ENCODE measurements around the gene UACA. TPM values are rescaled to one million over a fixed set of nuclear protein-coding genes. Genes with fewer than 3 reads are reported as not detected.

UACA gene
- total and polyA plus RNA-seq, 2 donors: 11.0 to 23.8 TPM

DNA sequence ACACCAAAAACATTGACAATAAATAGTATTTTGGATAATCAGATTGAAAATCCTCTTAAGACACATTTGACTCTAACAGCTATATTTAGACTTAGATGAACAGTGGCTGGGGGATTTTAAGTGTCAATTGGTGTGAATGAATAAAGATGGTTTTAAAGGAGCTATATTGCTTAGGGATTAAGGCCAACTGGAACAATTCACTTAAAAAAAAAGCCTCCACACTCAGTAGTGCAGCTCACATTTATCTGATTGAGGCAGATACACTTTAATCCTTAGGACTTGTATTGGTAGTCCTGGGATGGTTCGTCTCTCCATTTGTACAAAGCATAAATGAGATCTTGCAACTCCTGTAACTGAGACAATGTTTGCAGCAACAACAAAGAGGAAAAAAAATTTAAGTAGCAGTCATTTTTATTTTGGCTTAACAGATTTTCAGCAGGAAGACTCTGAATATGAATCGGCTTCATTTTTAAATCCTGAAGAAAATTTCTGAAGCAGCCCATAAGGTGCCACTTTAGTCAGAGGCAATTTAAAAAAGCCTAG lies 112.0 kb downstream of the UACA start:
- Histone ChIP-seq H3K36me3 (ENCODE audit: control insufficient read depth in 2 of 2, insufficient read depth in 2 of 2, low read length in 1 of 2) (no peaks in the 10 kb centered on the region), H3K4me3 (ENCODE audit: low read length in 2 of 2) (no peak overlapping the region), H3K27me3 (ENCODE audit: control insufficient read depth in 2 of 2, insufficient read depth in 1 of 2, low read length in 1 of 2) (no peaks in the 10 kb centered on the region), H3K4me1 (ENCODE audit: control insufficient read depth in 2 of 2, insufficient read depth in 2 of 2, low read length in 2 of 2) (no peaks in the 10 kb centered on the region), H3K27ac (ENCODE audit: low read depth in 1 of 2, low read length in 1 of 2) (no peak overlapping the region), H3K9me3 (ENCODE audit: control insufficient read depth in 2 of 2, insufficient read depth in 1 of 2, low read length in 1 of 2) (no peaks in the 10 kb centered on the region)
- 98% methylated on average over 2 of the region's 2 CpGs for WGBS
- no peak for DNase-seq (ENCODE audit: low read depth in 6 of 9, low spot score in 9 of 9)

DNA sequence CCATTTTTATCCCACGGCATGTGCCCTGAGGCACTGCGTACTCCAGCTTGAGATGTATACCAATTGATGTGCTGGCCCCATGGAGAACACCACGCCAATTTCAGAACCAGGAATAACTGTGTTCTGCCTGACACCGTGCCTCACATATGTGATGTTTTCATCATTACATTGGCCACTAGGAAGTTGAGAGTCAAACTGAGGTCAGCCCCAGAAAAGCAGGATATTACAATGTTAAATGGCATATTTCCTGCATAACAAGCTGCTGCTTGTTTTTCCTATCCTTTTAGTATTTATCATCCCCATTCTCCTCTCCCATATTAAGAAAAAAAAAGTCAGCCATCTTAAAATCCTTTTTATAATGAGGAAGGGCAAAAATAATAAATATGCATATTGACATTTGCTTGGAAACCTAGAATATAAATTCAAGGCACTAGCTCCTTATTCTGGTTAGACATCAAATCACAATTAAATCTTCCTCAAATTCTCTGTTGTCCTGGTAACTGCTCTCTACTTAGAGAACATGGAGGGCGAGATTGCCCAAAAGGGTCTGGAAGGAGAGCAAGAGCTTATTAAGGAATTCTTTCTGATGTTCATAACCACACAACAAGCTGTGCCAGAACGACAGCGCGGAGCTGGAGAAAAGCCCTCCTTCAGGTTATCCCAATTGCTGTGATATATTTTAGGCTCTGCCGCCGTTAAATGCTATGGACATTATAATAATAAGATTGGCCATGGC lies 112.6 kb downstream of the UACA start:
- Histone ChIP-seq H3K36me3 (ENCODE audit: control insufficient read depth in 2 of 2, insufficient read depth in 2 of 2, low read length in 1 of 2) (no peaks in the 10 kb centered on the region), H3K9me3 (ENCODE audit: control insufficient read depth in 2 of 2, insufficient read depth in 1 of 2, low read length in 1 of 2) (no peaks in the 10 kb centered on the region), H3K27me3 (ENCODE audit: control insufficient read depth in 2 of 2, insufficient read depth in 1 of 2, low read length in 1 of 2) (no peaks in the 10 kb centered on the region), H3K4me3 (ENCODE audit: low read length in 2 of 2) (no peak overlapping the region), H3K4me1 (ENCODE audit: control insufficient read depth in 2 of 2, insufficient read depth in 2 of 2, low read length in 2 of 2) (no peaks in the 10 kb centered on the region), H3K27ac (ENCODE audit: low read depth in 1 of 2, low read length in 1 of 2) (no peak overlapping the region)
- WGBS: 95% methylated on average over 10 of the region's 10 CpGs
- DNase-seq (ENCODE audit: low read depth in 6 of 9, low spot score in 9 of 9): no peak

GRCh38 chr15:70647396-70647795 lies 116.0 kb downstream of the UACA start:
- 95% methylated on average over 1 of the region's 1 CpG for WGBS

GRCh38 chr15:70646169-70646568 lies 117.2 kb downstream of the UACA start:
- 92% methylated on average over 1 of the region's 1 CpG for WGBS
- no peak overlapping the region for H3K4me3 ChIP-seq (ENCODE audit: low read length in 2 of 2)
- no peak for DNase-seq (ENCODE audit: low read depth in 6 of 9, low spot score in 9 of 9)
- no peak overlapping the region for H3K27ac ChIP-seq (ENCODE audit: low read depth in 1 of 2, low read length in 1 of 2)
- H3K27me3 ChIP-seq (ENCODE audit: control insufficient read depth in 2 of 2, insufficient read depth in 1 of 2, low read length in 1 of 2): no peaks in the 10 kb centered on the region
- no peaks in the 10 kb centered on the region for H3K36me3 ChIP-seq (ENCODE audit: control insufficient read depth in 2 of 2, insufficient read depth in 2 of 2, low read length in 1 of 2)
- no peaks in the 10 kb centered on the region for H3K4me1 ChIP-seq (ENCODE audit: control insufficient read depth in 2 of 2, insufficient read depth in 2 of 2, low read length in 2 of 2)
- no peaks in the 10 kb centered on the region for H3K9me3 ChIP-seq (ENCODE audit: control insufficient read depth in 2 of 2, insufficient read depth in 1 of 2, low read length in 1 of 2)

More at GRCh38 chr15:70647396-70647795, 116.0 kb downstream of the UACA start:
- DNase-seq (ENCODE audit: low read depth in 6 of 9, low spot score in 9 of 9): no peak
- H3K4me1 ChIP-seq (ENCODE audit: control insufficient read depth in 2 of 2, insufficient read depth in 2 of 2, low read length in 2 of 2): no peaks in the 10 kb centered on the region
- H3K36me3 ChIP-seq (ENCODE audit: control insufficient read depth in 2 of 2, insufficient read depth in 2 of 2, low read length in 1 of 2): no peaks in the 10 kb centered on the region
- H3K27ac ChIP-seq (ENCODE audit: low read depth in 1 of 2, low read length in 1 of 2): no peak overlapping the region
- H3K4me3 ChIP-seq (ENCODE audit: low read length in 2 of 2): no peak overlapping the region
- H3K27me3 ChIP-seq (ENCODE audit: control insufficient read depth in 2 of 2, insufficient read depth in 1 of 2, low read length in 1 of 2): no peaks in the 10 kb centered on the region
- no peaks in the 10 kb centered on the region for H3K9me3 ChIP-seq (ENCODE audit: control insufficient read depth in 2 of 2, insufficient read depth in 1 of 2, low read length in 1 of 2)

DNA sequence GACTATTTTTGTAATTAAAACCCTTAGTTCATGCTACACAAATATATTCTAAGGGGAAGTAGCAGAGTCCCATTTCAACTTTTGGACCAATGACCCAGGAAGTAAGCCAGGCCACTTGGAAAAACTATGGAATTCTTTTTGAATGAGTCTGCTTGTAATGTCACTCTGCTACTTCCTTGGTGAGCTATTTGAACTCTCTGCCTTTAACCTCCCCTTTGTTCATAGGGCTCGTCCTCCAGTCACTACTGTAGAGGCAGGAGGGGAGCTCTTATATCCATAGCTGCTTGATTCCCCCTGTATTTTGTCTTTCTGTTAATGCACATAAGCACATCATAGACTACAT lies 119.6 kb downstream of the UACA start:
- no peaks in the 10 kb centered on the region for H3K4me1 ChIP-seq (ENCODE audit: control insufficient read depth in 2 of 2, insufficient read depth in 2 of 2, low read length in 2 of 2)
- H3K9me3 ChIP-seq (ENCODE audit: control insufficient read depth in 2 of 2, insufficient read depth in 1 of 2, low read length in 1 of 2): no peaks in the 10 kb centered on the region
- H3K27me3 ChIP-seq (ENCODE audit: control insufficient read depth in 2 of 2, insufficient read depth in 1 of 2, low read length in 1 of 2): no peaks in the 10 kb centered on the region
- 93% methylated on average over 1 of the region's 1 CpG for WGBS
- no peak overlapping the region for H3K4me3 ChIP-seq (ENCODE audit: low read length in 2 of 2)
- no peak for DNase-seq (ENCODE audit: low read depth in 6 of 9, low spot score in 9 of 9)
- H3K27ac ChIP-seq (ENCODE audit: low read depth in 1 of 2, low read length in 1 of 2): no peak overlapping the region
- H3K36me3 ChIP-seq (ENCODE audit: control insufficient read depth in 2 of 2, insufficient read depth in 2 of 2, low read length in 1 of 2): no peaks in the 10 kb centered on the region

GRCh38 chr15:70643106-70643782 lies 120.1 kb downstream of the UACA start:
- Histone ChIP-seq H3K4me1 (ENCODE audit: control insufficient read depth in 2 of 2, insufficient read depth in 2 of 2, low read length in 2 of 2) (no peaks in the 10 kb centered on the region), H3K9me3 (ENCODE audit: control insufficient read depth in 2 of 2, insufficient read depth in 1 of 2, low read length in 1 of 2) (no peaks in the 10 kb centered on the region), H3K27ac (ENCODE audit: low read depth in 1 of 2, low read length in 1 of 2) (no peak overlapping the region), H3K36me3 (ENCODE audit: control insufficient read depth in 2 of 2, insufficient read depth in 2 of 2, low read length in 1 of 2) (no peaks in the 10 kb centered on the region), H3K4me3 (ENCODE audit: low read length in 2 of 2) (no peak overlapping the region), H3K27me3 (ENCODE audit: control insufficient read depth in 2 of 2, insufficient read depth in 1 of 2, low read length in 1 of 2) (no peaks in the 10 kb centered on the region)
- 94% methylated on average over 8 of the region's 8 CpGs for WGBS
- no peak for DNase-seq (ENCODE audit: low read depth in 6 of 9, low spot score in 9 of 9)

GRCh38 chr15:70636540-70637165 lies 126.7 kb downstream of the UACA start:
- no peak overlapping the region for H3K27ac ChIP-seq (ENCODE audit: low read depth in 1 of 2, low read length in 1 of 2)
- 30% methylated on average over 5 of the region's 5 CpGs for WGBS
- DNase-seq (ENCODE audit: low read depth in 6 of 9, low spot score in 9 of 9): no peak

DNA sequence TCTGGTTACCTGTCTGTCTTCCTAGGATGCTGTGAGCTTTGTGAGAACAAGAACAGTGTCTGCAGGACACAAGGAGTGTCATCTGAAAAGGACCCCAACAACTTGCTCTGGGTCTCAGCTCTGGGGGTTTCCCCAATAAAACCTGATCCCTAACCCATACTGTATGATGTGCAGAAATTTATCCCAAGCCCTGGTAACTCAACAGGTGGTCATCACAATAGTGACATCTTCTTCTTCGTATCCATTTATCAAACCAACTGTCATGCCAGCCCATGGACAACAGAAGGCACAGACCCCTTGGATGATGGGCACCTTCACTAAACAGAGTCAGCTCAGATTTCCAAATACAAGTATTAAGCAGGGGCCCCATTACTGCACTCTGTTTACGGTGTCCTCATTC lies 127.5 kb downstream of the UACA start:
- H3K9me3 ChIP-seq (ENCODE audit: control insufficient read depth in 2 of 2, insufficient read depth in 1 of 2, low read length in 1 of 2): no peaks in the 10 kb centered on the region
- no peak overlapping the region for H3K27ac ChIP-seq (ENCODE audit: low read depth in 1 of 2, low read length in 1 of 2)
- H3K4me1 ChIP-seq (ENCODE audit: control insufficient read depth in 2 of 2, insufficient read depth in 2 of 2, low read length in 2 of 2): peaks cover 0 to 24% of the 10 kb centered on the region in 2 donors
- no peak for DNase-seq (ENCODE audit: low read depth in 6 of 9, low spot score in 9 of 9)
- no peak overlapping the region for H3K4me3 ChIP-seq (ENCODE audit: low read length in 2 of 2)
- H3K36me3 ChIP-seq (ENCODE audit: control insufficient read depth in 2 of 2, insufficient read depth in 2 of 2, low read length in 1 of 2): no peaks in the 10 kb centered on the region
- WGBS: 97% methylated on average over 2 of the region's 2 CpGs
- H3K27me3 ChIP-seq (ENCODE audit: control insufficient read depth in 2 of 2, insufficient read depth in 1 of 2, low read length in 1 of 2): no peaks in the 10 kb centered on the region

More at GRCh38 chr15:70636540-70637165, 126.7 kb downstream of the UACA start:
- Histone ChIP-seq H3K4me3 (ENCODE audit: low read length in 2 of 2) (no peak overlapping the region), H3K9me3 (ENCODE audit: control insufficient read depth in 2 of 2, insufficient read depth in 1 of 2, low read length in 1 of 2) (no peaks in the 10 kb centered on the region), H3K36me3 (ENCODE audit: control insufficient read depth in 2 of 2, insufficient read depth in 2 of 2, low read length in 1 of 2) (no peaks in the 10 kb centered on the region), H3K27me3 (ENCODE audit: control insufficient read depth in 2 of 2, insufficient read depth in 1 of 2, low read length in 1 of 2) (no peaks in the 10 kb centered on the region), H3K4me1 (ENCODE audit: control insufficient read depth in 2 of 2, insufficient read depth in 2 of 2, low read length in 2 of 2) (peaks cover 0 to 20% of the 10 kb centered on the region in 2 donors)

- Histone ChIP-seq H3K4me3 (ENCODE audit: low read length in 2 of 2) (no peak overlapping the region), H3K4me1 (ENCODE audit: control insufficient read depth in 2 of 2, insufficient read depth in 2 of 2, low read length in 2 of 2) (peaks cover 0 to 24% of the 10 kb centered on the region in 2 donors), H3K27me3 (ENCODE audit: control insufficient read depth in 2 of 2, insufficient read depth in 1 of 2, low read length in 1 of 2) (no peaks in the 10 kb centered on the region), H3K27ac (ENCODE audit: low read depth in 1 of 2, low read length in 1 of 2) (no peak overlapping the region), H3K36me3 (ENCODE audit: control insufficient read depth in 2 of 2, insufficient read depth in 2 of 2, low read length in 1 of 2) (no peaks in the 10 kb centered on the region), H3K9me3 (ENCODE audit: control insufficient read depth in 2 of 2, insufficient read depth in 1 of 2, low read length in 1 of 2) (no peaks in the 10 kb centered on the region)
- 97% methylated on average over 7 of the region's 7 CpGs for WGBS
- no peak for DNase-seq (ENCODE audit: low read depth in 6 of 9, low spot score in 9 of 9)
Observed at GRCh38 chr15:70633991-70634390, 129.4 kb downstream of the UACA start.
